ENCODE results near the gene KAT2A.
"Not testable (repeated sequence)": the region's sequence is repeated elsewhere in the genome, so short reads cannot be mapped to it uniquely, and the experiment has no call there.

The KAT2A gene

GRCh38 chr17:42120770-42121769 is at the start of gene KAT2A:
TSS of gene KAT2A (minus strand) at chr17:42121367. CDS start at chr17:42121304, 63 bp downstream.
- DNase-seq: no peak

- no peak for DNase-seq
Measured at GRCh38 chr17:42169351-42169750, 48.2 kb upstream of the KAT2A start.

DNA sequence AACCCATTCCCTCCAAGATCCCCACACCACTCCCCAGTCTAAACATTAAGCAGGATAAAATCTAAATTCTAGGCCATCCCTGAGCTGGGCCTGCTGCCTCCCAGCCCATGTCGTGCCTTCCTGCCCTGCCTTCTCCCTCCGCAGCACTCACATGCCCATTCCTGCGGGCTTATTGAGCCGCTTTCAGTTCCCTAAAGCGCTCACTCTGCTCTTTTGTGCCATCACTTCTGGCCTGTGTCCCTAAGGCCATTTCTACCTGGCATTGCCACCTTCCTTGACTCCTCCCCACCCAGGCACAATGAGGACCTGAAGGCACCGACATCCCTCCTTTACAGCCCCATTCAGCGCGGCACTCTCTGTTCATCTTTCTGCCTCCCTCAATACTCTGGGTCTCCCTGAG is 46.6 kb upstream of the KAT2A start:
- DNase-seq: no peak

GRCh38 chr17:42166196-42166763 is 45.1 kb upstream of the KAT2A start:
- no peak for DNase-seq

- DNase-seq: no peak
Measured at GRCh38 chr17:42165751-42166150, 44.6 kb upstream of the KAT2A start.

DNA sequence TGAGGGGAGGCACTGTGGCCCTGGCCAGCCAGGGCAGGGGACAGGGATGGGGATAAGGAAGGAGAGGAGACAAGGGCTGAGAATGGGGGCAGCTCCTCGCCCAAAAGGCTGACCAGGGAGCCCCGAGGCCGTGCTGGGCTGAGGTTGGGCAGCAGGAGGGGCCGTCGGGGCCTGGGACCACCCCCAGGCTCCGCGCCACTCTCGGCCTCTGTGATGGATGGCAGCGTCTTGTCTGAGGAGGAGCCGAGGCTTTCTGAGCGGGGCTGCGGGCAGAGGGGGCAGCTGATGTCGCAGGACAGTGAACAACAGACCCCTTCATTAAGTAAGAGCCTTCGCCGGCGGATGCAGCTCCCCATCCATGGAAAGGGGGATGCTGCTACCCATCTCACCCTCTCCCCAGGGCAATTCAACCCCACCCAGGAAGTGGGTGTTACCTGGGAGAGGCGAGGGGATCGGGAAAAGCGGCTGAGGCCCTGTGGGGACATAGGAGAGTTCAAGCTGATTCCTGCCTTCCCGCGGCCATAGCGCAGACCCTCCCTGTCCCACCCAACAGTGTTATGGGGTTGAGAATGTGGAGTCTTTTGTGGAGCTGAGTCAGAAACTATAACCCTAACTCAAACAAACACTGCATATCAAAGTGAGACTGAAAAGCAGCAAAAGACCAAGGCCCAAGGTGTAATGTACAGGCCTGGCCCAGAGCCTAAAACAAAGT is 42.7 kb upstream of the KAT2A start:
- no peak for DNase-seq

DNA sequence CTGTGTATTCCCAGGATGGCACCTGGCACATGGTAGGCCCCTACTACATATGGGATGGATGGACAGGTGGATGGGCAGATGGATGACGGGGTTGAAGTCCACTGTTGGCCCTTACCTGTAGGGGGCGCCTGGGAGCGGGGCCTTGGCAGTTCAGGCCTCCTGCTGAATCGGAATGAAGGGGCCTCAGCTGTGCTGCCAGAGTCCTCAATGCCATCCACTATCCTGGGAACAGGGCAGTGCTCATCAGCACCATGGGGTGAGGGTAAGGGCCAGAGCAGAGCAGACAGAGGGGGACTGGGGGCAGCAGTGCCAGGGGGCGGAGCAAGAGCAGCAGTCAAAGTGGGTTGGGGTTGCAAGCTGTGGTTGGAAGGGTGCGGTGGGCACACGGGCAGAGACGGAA is 41.9 kb upstream of the KAT2A start:
- no peak for DNase-seq

DNA sequence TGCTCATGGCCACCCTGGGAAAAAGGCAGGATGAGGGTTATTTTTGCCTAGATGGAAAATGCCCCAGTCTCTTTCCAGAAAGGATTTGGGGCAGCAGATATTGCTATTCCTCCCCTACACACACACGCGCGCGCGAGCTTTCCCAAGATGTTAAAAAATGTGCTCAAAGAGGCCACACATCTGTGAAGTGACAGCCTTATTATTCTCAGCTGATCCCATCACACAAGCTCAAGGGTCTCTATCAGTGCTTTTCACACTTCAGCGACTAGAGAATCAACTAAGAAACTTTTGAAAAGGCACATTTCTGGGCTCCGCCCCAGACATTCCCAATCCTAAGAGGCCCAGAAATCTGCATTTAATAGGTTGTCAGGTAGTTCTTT is 39.4 kb upstream of the KAT2A start:
- DNase-seq: no peak

GRCh38 chr17:42159796-42160530 is 38.8 kb upstream of the KAT2A start:
- DNase-seq: no peak

- no peak for DNase-seq
Measured at GRCh38 chr17:42155614-42156045, 34.5 kb upstream of the KAT2A start.

GRCh38 chr17:42153919-42154742 is 33.0 kb upstream of the KAT2A start:
- DNase-seq: no peak

- no peak for DNase-seq
Measured at GRCh38 chr17:42146911-42147607, 25.9 kb upstream of the KAT2A start.

DNA sequence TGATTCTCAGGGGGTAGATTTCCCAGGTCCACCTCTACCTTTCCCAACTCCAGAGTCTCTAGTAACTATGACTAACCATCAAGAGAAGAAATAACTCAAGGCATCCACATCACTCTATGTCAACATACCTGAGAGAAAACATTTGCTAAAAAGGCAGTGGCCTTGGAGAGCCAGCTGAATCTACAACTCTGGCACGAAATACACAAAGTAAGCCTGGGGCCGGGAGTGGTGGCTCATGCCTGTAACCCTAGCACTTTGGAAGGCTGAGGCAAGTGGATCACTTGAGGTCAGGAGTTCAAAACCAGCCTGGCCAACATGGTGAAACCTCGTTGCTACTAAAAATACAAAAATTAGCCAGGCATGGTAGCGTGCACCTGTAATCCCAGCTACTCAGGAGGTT is 22.0 kb upstream of the KAT2A start:
- DNase-seq: not testable (repeated sequence)

DNA sequence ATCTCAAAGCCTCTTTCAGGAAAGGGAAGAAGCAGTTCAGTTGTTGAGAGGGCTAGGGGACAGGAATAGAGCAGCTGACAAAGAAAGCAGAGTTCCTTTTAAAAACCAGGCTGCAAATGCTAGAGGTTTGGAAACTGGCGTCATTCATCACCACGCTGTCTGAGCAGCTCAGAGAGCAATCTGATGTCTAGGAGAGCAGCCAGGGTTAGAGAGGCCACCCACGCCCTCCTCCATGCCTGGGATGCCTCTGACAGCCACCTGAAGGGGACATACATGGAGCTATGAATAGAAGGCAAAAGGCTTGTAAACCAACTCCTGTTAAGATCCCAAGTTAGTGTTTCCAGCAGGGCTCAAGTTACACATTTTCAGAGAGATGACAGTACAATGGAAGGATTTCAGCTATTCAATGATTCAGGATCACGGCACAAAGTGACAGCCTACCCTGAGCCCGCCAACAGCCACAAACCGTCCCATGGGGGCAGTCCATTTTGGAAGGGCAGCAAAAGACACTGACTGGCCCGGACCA is 21.3 kb upstream of the KAT2A start:
- no peak for DNase-seq

DNA sequence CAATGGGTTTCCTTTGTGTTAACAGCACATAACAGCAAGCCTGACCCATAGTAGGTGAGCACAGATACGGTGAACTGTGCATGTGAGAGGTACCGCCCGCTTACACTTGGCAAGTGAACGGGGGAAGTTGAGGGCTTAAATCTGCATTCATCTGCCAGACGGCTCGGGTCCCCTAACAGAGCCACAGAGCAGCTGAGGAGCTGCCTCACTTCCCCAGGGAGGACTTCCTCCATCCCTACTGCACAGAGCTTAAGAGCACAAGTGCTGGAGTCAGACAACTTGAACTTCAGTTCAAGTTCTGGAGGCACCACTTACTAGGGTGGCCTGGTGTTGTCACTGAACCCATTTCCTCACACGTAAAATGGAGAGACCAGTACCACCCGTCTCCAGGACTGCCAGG is 20.2 kb upstream of the KAT2A start:
- no peak for DNase-seq

- DNase-seq: not testable (repeated sequence)
Measured at GRCh38 chr17:42140690-42141089, 19.5 kb upstream of the KAT2A start.

- DNase-seq: no peak
Measured at GRCh38 chr17:42138749-42139492, 17.8 kb upstream of the KAT2A start.

GRCh38 chr17:42136654-42137051 is 15.5 kb upstream of the KAT2A start:
- DNase-seq: no peak

DNA sequence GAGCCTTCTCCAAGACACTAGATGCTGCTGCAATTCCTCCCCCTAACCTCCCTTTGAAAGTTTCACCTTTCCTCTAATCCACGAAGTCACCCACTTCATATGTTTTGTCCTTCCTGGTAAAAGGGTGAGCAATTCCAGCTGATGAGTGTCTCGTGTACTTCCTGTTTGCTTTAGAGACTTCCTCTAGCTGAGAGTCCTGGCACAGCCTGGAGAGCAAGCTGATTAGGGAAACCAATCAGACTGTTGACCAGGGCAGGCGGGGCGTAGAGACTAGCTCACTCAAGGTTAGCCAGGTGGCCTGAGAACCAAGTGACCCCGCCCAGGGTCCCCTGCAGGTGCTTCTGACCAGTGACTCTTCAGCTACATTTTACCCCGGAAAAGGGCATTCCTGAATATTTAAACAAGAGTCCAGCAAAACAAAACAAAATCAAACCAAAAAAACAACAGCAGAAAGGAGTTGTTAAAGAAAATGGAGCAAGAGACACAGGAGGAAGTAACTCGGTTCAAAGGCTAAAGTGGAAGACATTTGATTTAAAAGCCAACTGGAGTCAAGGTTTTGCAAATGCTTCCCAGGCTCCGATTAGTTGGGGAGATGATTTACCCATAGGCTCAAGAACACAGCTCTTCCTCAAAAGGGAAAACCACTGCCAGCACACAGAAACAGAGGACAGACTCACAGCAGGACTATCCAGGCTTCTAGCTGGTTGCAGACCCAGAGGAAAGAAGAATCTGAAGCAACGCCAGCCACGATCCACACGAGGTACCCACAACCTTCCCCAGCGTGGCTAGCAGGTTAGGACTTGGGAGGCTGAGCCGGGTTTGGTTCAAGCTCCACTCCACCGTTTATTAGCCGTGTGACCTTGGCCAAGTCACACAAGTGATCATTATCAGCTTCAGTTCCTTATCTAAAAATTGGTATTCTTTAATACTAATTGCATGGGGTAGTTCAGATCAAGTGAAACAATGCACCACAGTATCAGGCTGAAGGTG is 14.8 kb upstream of the KAT2A start:
- DNase-seq: no peak

All from NCI-H187 treated with DMSO at 0.1 percent for 48 hours (cell line).